ENCODE data around the gene MYH16. TPM values are rescaled to one million over a fixed set of nuclear protein-coding genes. Genes with fewer than 3 reads are reported as not detected.

MYH16 gene
- total and polyA plus RNA-seq, 9 of the 15 experiments (the other 6 are each of a cell fraction or from before 2014, with no cell fraction given), result 0.09 TPM; not detected in 8

- no peak overlapping the region for H2AFZ ChIP-seq (ENCODE audit: low read depth, low read length)
- FAIRE-seq (no peak), ATAC-seq (no peak), DNase-seq (ENCODE audit: extremely low read depth in 1 of 4, low spot score in 3 of 4) (no peak)
- no peak overlapping the region for H3K4me2 ChIP-seq (ENCODE audit: insufficient read depth, low read length)
- CTCF ChIA-PET (ENCODE audit: low intra/inter-chr PET ratio), result interaction anchor here (0.7 to 4.5 kb wide), 3 partner anchors 37 to 272 kb away, joined by 3 to 56 read pairs (median 5); no protein-coding TSS in a partner anchor
- in situ Hi-C loops (cut with MboI), result no loop called here
- H3K9me3 ChIP-seq (replicated peaks; ENCODE audit: control insufficient read depth, insufficient read depth, low read depth, low read length), result no peaks in the 10 kb centered on the region; the same call in 1 of the 2 replicates
- peaks cover 22 to 31% of the 10 kb centered on the region in 2 experiments for H3K27me3 ChIP-seq (ENCODE audit: control insufficient read depth in 2 of 2, insufficient read depth in 2 of 2, low read length in 2 of 2)
- H3K36me3 ChIP-seq (ENCODE audit: control insufficient read depth, insufficient read depth, low read length), result no peaks in the 10 kb centered on the region
- H3K27ac ChIP-seq (ENCODE audit: extremely low read depth, low read depth, low read length), result no peak overlapping the region
- intact Hi-C loops (cut with micrococcal nuclease), result loop anchor here (1.0 kb wide), 2 partner anchors 39 to 273 kb away; no protein-coding TSS in a partner anchor
- H3K4me1 ChIP-seq (replicated peaks in 1 of 2; ENCODE audit: control insufficient read depth in 2 of 2, insufficient read depth in 2 of 2, low read length in 2 of 2), result no peaks in the 10 kb centered on the region; a peak in 1 of 5 replicates
- H3K79me2 ChIP-seq (ENCODE audit: control insufficient read depth, insufficient read depth, low read length), result no peaks in the 10 kb centered on the region
- H3K4me3 ChIP-seq, result no peak overlapping the region
- WGBS (ENCODE audit: insufficient coverage, low coverage, missing lambda C conversion rate), result 0% methylated on average over 1 of the region's 1 CpG
- POLR2A ChIA-PET, result no interaction called here
- BruUV-seq (replicated peaks), result no TSS peak
- TF ChIP-seq SUPT5H (IDR thresholded peaks at IDR 0.05) (no peak), POLR3A (IDR thresholded peaks at IDR 0.05; ENCODE audit: borderline replicate concordance, extremely low read depth, insufficient read depth, insufficient read length) (no peak), EP400 (IDR thresholded peaks at IDR 0.05) (no peak), HNRNPLL (IDR thresholded peaks at IDR 0.05; ENCODE audit: low read depth, low read length, poor library complexity, severe bottlenecking) (no peak), E2F3 (CRISPR knock-in tag; IDR thresholded peaks at IDR 0.05) (no peak), ZNF23 (CRISPR knock-in tag; IDR thresholded peaks at IDR 0.05) (no peak), ZNF121 (CRISPR knock-in tag; conservative IDR thresholded peaks at IDR 0.05) (peak; percentile 53; the same call in 1 of the 2 replicates)
- no peak overlapping the region for H3K9ac ChIP-seq (ENCODE audit: insufficient read depth in 1 of 2, low read depth in 2 of 2, low read length in 2 of 2)
- no peaks in the 10 kb centered on the region; the same call in 1 of the 2 replicates for H4K20me1 ChIP-seq (replicated peaks; ENCODE audit: control insufficient read depth, insufficient read depth, low read length)
- no peaks in the 10 kb centered on the region for H3K9me1 ChIP-seq (ENCODE audit: control insufficient read depth, insufficient read depth, low read length)
These were observed 40.5 kb downstream of the MYH16 start for GRCh38 chr7:99313204-99313573.

Measured in K562 (cell line).